NCI-H146 (cell line): ENCODE data around the gene ICAM2.

ENCODE experiments used
- DNase-seq: peaks from one replicate; lab custom pipeline; 2025; lab: John Stamatoyannopoulos, UW

Gene ICAM2

GRCh38 chr17:64020056-64020766, at the start of gene ICAM2:
Gene ICAM2, minus strand, starts transcription at chr17:64020633. Its CDS starts 13,942 bp downstream, at chr17:64006691.
- peak; percentile 47 for DNase-seq

DNA sequence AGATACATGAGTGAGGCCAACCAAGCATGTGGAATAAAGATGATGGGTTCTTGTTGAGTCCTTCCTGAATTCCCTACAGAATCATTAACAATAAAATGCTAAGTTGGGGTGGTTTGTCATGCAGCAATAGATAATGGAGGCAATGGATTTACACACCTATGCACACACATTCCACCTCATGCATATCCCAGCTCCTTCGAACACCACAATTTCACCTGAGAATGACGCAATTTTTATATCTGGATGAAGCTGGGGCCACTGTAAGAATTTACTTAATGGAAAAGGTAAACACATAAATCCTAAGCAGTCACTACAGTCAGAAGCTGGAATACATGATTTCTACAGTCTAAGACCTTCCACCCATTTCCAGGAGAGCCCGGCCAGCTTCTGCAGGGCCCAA, 49.8 kb upstream of the ICAM2 start:
- DNase-seq = no peak

DNA sequence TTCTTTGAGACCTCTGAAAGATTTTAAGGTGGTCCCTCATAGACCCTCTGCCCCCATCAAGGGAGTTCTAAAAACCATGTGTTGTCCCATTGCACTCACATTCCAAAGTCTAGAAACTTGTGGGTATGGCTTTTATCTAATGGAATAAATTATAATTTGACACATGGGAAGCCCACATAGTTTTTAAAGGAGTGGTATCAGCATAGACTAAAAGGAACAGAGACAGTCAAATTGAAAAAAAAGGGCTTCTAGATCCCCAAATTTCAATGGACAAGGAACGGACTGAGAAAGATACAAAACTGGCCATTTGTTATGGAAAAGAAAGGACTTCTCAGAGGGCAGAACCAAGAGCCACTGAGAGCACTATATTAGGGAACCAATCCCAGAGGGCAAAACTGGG, 48.7 kb upstream of the ICAM2 start:
- no peak for DNase-seq

GRCh38 chr17:64067657-64068056, 47.2 kb upstream of the ICAM2 start:
- no peak for DNase-seq

- no peak for DNase-seq
These were observed 46.3 kb upstream of the ICAM2 start for GRCh38 chr17:64066716-64067115.

- DNase-seq = no peak
These were observed 44.7 kb upstream of the ICAM2 start for GRCh38 chr17:64065161-64065560.

DNA sequence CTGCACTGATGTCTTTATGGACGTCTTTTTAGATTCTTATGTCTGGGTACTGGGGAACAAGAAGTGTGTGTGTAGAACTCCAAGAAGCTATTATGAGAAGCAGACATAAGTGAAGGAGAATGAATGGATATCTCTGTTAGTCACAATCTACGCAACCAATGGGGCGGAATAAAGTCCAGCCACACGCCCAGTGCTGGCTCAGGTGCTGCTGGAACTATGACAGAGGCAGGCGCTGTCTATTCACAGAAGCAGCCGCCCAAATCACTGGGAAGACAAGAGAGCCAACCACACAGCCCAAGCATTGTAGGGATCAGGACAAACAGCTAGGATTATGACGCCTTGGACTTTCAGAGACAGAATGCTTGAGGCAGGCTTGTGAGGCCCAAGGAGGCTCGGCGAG, 43.9 kb upstream of the ICAM2 start:
- no peak for DNase-seq

- peak; percentile 23 for DNase-seq
These were observed 43.4 kb upstream of the ICAM2 start for GRCh38 chr17:64063766-64064224.

DNA sequence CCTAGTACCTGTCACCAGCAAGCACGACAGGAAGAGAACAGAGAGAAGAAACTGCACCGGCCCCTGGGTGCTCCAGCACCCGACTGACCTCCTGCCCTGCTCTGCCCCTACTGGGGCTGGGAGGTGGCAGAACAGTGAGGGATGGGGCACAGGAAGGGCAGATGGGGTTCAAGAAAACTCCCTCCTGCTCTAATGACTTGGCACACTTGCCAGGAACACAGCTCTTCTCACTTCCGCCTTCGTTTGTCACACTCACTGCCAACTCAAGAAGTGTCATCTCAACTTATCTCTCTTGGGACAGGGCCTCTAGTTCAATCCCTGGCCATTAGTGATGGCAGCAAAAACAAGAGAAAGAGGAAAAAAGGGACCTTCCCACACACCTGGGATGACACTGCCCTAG, 42.7 kb upstream of the ICAM2 start:
- DNase-seq = no peak

DNA sequence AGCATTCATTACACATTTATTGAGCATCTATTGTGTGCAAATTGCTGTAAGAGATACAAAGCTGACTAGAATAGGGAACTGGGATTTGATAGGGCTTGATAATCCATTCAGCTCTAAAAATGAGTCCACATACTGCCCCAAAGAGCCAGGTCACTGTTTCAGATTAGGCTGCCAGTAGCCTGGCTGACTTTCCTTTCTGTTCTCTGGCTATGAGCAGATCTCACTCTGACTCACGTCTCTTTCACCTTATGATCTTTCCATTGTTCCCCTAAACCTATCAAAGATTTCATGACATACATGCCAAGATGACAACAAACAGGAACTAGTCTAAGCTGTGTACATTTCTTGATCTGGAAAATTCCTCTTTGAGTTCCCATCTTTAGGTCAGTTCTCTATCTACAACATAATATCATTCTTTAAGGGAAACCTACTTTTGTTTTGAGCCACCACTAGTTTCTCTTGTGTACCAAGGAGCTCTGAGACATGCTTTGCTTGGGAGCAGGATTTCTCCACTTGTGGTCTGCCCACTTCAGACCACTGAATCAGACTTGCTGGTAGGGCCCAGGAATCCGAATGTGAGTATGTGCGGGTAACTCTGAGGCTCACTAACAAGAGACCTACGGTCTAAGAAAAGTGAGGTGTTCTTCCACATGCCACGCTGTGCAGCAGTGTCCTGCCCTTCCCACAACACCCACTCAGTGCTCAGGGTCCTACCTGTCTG, 40.9 kb upstream of the ICAM2 start:
- no peak for DNase-seq

DNA sequence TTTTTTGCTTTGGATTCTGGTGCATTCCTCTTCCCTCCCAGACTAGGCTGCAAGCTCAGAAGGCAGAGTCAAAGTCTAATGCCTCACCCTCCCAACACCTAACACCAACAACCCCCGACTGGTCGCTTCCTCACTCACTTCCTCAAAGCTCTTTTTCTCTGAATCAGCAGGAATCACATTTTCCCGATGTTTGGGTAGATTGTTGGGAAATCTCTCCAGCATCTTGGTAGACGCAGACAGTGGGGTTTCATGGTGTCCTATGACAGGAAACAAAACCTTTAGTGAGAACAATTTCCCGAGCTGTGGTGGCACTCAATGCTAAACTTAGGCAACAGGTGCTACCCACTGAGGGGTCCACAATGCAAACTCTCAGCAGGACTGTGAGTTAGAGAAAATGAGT, 39.9 kb upstream of the ICAM2 start:
- no peak for DNase-seq

GRCh38 chr17:64059756-64060155, 39.3 kb upstream of the ICAM2 start:
- no peak for DNase-seq

- DNase-seq = no peak
These were observed 38.2 kb upstream of the ICAM2 start for GRCh38 chr17:64058621-64059020.

DNA sequence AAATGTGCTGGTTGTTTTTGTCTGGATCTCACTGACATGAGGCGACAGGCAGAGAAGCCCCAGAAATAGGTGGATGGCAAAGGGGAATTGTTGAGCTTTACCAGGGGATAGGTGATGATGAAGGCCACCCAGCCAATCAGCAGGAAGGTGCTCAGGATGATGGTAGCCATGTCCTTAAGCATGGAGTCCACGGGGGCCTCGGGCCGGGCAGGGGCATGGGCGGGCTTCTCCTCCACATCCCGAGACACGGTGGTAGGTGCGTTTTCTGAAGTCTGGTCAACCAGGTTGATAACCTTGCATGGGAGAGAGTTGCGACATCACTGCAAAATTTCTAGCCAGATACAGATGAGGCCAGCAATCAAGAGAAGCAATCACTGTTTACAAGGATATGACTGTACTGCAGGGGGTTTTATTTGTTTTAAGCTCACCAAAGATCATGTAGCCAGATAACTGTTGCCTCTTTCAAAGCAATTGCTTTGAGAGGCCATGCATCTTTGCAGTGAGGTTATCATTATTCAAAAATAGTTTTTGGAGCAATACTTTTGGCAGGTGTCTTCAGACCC, 37.3 kb upstream of the ICAM2 start:
- peak; percentile 15 for DNase-seq

DNA sequence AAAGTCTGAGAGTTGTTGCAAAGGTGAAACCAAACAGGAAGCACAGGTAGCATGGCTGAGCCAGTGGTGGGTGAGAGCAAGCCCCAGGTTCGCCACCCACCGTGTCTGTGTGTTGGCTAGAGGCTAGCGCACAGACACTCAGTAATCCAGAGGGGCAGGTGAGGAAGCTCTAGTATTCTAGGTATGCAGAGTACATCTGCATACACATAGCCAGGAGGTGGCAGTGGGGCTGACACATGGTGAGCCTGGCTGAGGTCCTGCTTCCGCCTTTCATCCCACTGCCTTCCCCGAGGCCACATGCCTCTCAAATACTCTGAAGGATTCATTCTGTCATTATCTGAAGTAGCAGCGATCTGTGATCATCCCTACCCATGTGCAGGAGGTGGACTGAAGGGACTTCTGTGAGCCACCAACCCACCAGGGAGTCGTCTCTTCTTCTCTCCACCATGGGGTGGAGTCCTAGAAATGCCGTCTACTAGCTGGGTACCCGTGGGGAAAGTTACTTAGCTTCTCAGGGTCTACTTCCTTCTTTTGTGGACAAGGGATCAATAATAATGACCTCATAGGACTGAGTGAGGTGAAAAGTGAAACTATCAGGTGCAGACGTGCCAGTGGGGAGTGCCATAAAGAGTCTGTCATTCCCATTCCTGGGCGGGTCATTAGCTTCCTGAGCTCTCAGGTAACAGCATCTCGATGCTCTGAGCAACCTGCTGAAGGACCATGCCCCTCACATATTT, 36.0 kb upstream of the ICAM2 start:
- DNase-seq = peak; percentile 75

DNA sequence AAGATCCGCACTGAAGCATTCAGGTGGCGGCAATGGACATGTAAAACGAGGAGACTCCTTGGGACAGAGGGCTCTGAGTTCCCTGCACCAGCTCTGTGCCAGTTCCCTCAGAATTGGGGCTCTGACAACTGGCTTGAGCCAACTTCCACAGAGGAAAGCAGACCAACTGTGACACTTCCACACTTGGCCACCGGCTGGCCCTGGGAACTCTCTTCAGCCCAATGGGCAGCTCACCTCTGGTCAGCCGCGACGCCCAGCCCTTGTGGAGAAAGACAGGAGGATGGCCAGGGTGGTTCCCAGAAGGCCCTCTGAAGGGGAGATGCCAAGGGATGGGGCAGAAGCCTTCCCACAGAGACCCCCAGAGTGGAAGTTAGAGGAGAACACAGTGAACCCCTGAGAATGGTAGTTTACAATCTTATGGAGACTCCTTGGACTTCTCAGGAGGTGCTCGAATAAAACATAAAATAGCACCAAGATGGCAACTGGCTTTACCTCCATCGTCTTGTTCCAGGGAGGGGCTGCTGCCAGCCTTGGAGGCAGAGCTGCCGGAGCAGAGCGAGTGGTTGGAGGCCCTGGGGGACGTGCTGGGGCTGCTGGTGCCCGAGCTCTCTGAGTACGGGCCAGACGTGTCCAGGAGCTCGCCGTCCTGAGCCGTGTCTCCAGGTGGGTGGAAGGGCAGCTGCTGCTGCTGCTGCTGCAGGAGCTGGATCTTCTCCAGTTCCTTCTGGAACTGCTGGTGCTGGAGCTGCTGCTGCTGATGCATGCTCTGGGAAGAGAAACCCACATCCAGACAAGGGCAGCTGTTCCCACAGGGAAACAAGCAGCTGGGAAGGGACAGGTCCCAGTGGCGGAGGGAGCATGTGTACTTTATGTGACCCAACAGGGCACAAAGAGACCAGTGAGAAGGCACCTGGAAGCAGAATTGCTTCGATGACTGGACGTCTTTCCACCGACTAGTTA, 35.0 kb upstream of the ICAM2 start:
- DNase-seq = no peak

DNA sequence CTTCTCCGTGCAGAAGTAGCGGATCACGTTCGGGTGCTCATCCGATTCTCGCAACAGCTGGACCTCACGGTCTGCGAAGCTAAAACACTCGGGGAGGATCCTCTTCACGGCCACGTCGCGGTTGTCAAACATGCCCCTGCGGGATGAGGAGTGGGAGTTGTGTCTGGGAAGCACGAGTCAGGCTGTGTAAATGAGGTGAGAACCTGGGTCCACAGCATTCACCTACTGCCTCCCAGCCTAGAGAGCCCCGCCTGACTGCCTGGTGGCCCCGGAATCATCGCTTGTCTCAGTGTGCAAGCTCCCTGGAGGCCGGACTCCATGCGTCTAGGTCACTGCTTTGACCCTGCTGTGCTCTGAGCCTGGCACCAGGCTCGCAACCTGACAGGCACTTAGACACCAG, 33.9 kb upstream of the ICAM2 start:
- DNase-seq = no peak

DNA sequence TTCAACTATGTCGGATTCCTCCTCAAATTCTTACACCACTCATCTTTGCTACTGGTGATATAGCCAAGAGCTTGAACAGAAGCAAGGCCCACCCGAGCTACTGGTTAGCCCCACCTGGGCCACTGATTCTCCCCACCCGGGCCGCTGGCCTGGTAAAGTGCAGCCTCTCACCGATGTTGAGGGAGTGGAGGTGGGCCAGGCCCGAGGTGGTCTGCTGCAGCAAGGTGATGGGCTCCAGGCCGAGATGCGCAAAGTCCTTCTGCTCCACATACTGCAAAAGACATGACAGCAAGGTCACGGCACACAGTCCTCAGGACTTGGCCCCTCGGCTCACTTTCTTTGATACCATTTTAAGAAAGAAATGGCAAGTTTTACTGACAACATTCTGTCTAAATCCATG, 32.7 kb upstream of the ICAM2 start:
- no peak for DNase-seq

DNA sequence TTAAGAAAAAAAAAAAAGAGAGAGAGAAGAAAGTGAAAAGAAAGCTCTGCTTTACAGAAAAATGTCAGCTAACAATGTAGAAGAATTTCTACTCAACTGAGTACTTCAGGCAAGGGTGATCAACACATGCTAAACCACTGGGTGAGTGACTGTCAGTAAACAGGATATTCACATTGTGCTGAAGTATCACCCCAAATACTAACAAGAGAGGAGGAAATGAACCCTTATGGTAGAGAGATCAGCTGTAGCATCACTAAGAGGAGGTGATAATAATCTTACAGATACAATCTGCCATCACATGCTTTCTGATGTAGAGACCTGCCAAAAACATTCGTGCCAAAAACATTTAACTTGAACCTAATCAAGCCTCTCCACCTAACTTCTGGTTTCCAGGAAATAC, 30.7 kb upstream of the ICAM2 start:
- no peak for DNase-seq

DNA sequence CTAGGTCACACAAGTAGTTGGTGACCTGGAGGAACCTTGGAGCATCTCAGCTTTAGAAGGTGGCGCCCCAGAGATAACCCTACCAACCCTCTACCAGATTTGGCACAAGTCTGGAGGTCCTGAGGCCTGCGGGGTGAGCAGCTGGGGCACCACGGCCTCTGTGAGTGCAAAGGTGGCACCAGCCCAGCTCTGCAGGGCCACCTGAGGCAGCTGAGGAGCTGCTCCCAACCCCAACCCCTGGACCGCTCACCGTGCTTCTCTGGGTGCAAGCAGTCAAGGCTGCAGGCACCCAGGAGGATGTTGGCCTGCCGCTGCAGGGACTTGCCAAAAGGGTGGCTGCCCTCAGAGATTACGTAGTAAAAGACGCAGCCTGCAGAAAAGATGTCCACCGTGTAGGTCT, 28.4 kb upstream of the ICAM2 start:
- DNase-seq = no peak

GRCh38 chr17:64045176-64045575, 24.7 kb upstream of the ICAM2 start:
- DNase-seq = no peak
